Measurements from ENCODE around the gene NRROS. TPM values are rescaled to one million over a fixed set of nuclear protein-coding genes. Genes with fewer than 3 reads are reported as not detected.

The NRROS gene
- total RNA-seq, 1 donor: 2.9 TPM

- H3K4me3 ChIP-seq (ENCODE audit: low read depth, low read length): no peak overlapping the region
- no peak for TF ChIP-seq CTCF (IDR thresholded peaks at IDR 0.05; ENCODE audit: insufficient read depth, low read length)
- peak; percentile 37 for DNase-seq (ENCODE audit: low read depth)
Observed at GRCh38 chr3:196662711-196663571, 23.4 kb downstream of the NRROS start.

- no peak overlapping the region for H3K4me3 ChIP-seq (ENCODE audit: low read depth, low read length)
- DNase-seq (ENCODE audit: low read depth): peak; percentile 49
- TF ChIP-seq CTCF (IDR thresholded peaks at IDR 0.05; ENCODE audit: insufficient read depth, low read length): no peak
Observed at GRCh38 chr3:196666001-196666867, 26.7 kb downstream of the NRROS start.

GRCh38 chr3:196667056-196667825 is 27.7 kb downstream of the NRROS start:
- TF ChIP-seq CTCF (IDR thresholded peaks at IDR 0.05; ENCODE audit: insufficient read depth, low read length): no peak
- no peak overlapping the region for H3K4me3 ChIP-seq (ENCODE audit: low read depth, low read length)
- DNase-seq (ENCODE audit: low read depth): no peak

- H3K4me3 ChIP-seq (ENCODE audit: low read depth, low read length): no peak overlapping the region
- no peak for DNase-seq (ENCODE audit: low read depth)
- no peak for TF ChIP-seq CTCF (IDR thresholded peaks at IDR 0.05; ENCODE audit: insufficient read depth, low read length)
Observed at GRCh38 chr3:196670339-196670738, 30.8 kb downstream of the NRROS start.

GRCh38 chr3:196673632-196674031 is 34.1 kb downstream of the NRROS start:
- DNase-seq (ENCODE audit: low read depth): no peak

More at GRCh38 chr3:196673632-196674031, 34.1 kb downstream of the NRROS start:
- TF ChIP-seq CTCF (IDR thresholded peaks at IDR 0.05; ENCODE audit: insufficient read depth, low read length): no peak
- H3K4me3 ChIP-seq (ENCODE audit: low read depth, low read length): no peak overlapping the region
